WI38 (cell line): ENCODE measurements around the gene GSTO2.

Experiments used
- H3K4me3 ChIP-seq: 2 replicates; pipeline ENCODE4 v1.5.1; 2011; ENCODE audit warnings: low read depth, mild to moderate bottlenecking, control low read depth, low read length
- CTCF ChIP-seq: IDR thresholded peaks from 2 replicates; pipeline ENCODE4 v1.5.1; 2012; ENCODE audit warnings: low read depth, mild to moderate bottlenecking, control low read depth, low read length

GSTO2 gene

GRCh38 chr10:104323085-104323484 lies 54.1 kb downstream of the GSTO2 start:
- H3K4me3 ChIP-seq: no peak overlapping the region
- TF ChIP-seq CTCF: no peak

- no peak overlapping the region for H3K4me3 ChIP-seq
- TF ChIP-seq CTCF: no peak
These were observed 54.8 kb downstream of the GSTO2 start for GRCh38 chr10:104323760-104324201.

- no peak overlapping the region for H3K4me3 ChIP-seq
- TF ChIP-seq CTCF: no peak
These were observed 55.3 kb downstream of the GSTO2 start for GRCh38 chr10:104324221-104324686.

- TF ChIP-seq CTCF: no peak
- H3K4me3 ChIP-seq: no peak overlapping the region
These were observed 55.9 kb downstream of the GSTO2 start for GRCh38 chr10:104324931-104325330.

GRCh38 chr10:104325436-104326435 lies 56.8 kb downstream of the GSTO2 start:
- no peak for TF ChIP-seq CTCF
- H3K4me3 ChIP-seq: no peak overlapping the region

- TF ChIP-seq CTCF: no peak
- no peak overlapping the region for H3K4me3 ChIP-seq
These were observed 58.1 kb downstream of the GSTO2 start for GRCh38 chr10:104326991-104327610.
